ENCODE measurements around the gene AIMP2. TPM values are rescaled to one million over a fixed set of nuclear protein-coding genes. Genes with fewer than 3 reads are reported as not detected.
"Not testable (repeated sequence)": the region's sequence is repeated elsewhere in the genome, so short reads cannot be mapped to it uniquely, and the experiment has no call there.

AIMP2 gene
- 10 to 100 TPM; 15.6 to 38.1 TPM for polyA plus RNA-seq

DNA sequence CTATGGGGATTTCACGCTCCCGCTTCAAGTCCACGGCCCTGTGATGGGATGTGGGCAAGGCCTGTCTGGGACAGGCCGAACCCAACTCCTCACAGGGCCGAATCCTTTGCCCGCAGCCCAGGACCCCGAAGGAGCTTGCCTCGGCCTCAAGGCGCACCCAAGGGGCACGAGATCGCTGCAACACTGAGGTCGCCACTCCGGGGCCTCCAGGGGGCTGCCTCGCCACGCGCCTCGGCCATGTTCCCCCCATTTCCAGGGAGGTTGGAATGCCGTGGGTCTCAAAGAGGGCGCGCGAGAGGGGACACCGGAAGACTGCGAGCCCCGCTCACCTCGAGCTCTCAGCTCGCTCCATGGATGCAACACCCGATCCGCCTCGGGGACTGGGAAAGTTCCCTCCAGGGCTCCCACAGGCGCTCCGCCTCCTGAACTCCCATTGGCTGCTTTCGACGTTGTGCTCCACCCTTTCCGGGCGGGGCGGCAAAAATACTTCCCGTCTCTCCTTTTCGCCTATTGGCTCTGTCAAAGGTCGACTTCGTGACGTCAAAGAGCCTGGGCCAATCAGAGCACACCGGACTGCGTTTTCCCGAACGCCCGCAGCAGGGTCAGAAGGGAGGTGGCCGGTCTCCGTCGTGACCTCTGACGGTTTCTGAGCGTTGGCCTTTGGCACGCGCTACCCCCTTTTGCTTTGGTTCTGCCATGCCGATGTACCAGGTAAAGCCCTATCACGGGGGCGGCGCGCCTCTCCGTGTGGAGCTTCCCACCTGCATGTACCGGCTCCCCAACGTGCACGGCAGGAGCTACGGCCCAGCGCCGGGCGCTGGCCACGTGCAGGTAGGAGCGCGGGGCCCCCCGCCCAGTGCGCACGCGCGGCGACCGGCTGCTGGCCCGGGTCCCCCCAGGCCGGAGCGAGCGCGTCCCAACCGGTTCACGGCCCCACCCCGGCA lies at the start of gene AIMP2, which contains the start of gene PMS2:
TSS of gene AIMP2 (plus strand) at position 605 of the 944 bp plus-strand sequence. CDS start at position 697, 92 bp downstream.
TSS of gene PMS2 (minus strand) at position 382 of the 944 bp plus-strand sequence. CDS start at position 352, 30 bp downstream.
- Histone ChIP-seq H3K4me3 (ENCODE audit: low read depth in 1 of 2, low read length in 2 of 2) (peak within 1 kb of the TSS; percentile 72 to 84), H3K4me1 (ENCODE audit: control insufficient read depth in 2 of 2, insufficient read depth in 2 of 2, low read length in 1 of 2) (no peaks in the 10 kb centered on the region)

GRCh38 chr7:5963205-5963604 lies 45.9 kb upstream of the AIMP2 start:
- not testable (repeated sequence) for H3K4me3 ChIP-seq (ENCODE audit: low read depth in 1 of 2, low read length in 2 of 2); H3K9me3 ChIP-seq (ENCODE audit: control insufficient read depth in 2 of 2, insufficient read depth in 1 of 2, low read depth in 1 of 2, low read length in 1 of 2); H3K27me3 ChIP-seq (ENCODE audit: control insufficient read depth in 1 of 2, insufficient read depth in 2 of 2, low read length in 2 of 2); H3K27ac ChIP-seq (ENCODE audit: low read depth in 2 of 2, low read length in 1 of 2); H3K4me1 ChIP-seq (ENCODE audit: control insufficient read depth in 2 of 2, insufficient read depth in 2 of 2, low read length in 1 of 2); H3K36me3 ChIP-seq (ENCODE audit: control insufficient read depth in 2 of 2, insufficient read depth in 2 of 2, low read length in 1 of 2)
- WGBS, 2 donors, result 44 to 61% methylated on average over 3 to 5 of the region's 13 CpGs

More for the DNA sequence above, at the start of gene AIMP2, which contains the start of gene PMS2:
- Histone ChIP-seq H3K27me3 (ENCODE audit: control insufficient read depth in 1 of 2, insufficient read depth in 2 of 2, low read length in 2 of 2) (no peaks in the 10 kb centered on the region), H3K9me3 (ENCODE audit: control insufficient read depth in 2 of 2, insufficient read depth in 1 of 2, low read depth in 1 of 2, low read length in 1 of 2) (no peaks in the 10 kb centered on the region), H3K27ac (ENCODE audit: low read depth in 2 of 2, low read length in 1 of 2) (peak within 1 kb of the TSS; percentile 96 to 97), H3K36me3 (ENCODE audit: control insufficient read depth in 2 of 2, insufficient read depth in 2 of 2, low read length in 1 of 2) (no peaks in the 10 kb centered on the region)
- 0 to 1% methylated on average over 82 to 84 of the region's 84 CpGs for WGBS, 2 donors

DNA sequence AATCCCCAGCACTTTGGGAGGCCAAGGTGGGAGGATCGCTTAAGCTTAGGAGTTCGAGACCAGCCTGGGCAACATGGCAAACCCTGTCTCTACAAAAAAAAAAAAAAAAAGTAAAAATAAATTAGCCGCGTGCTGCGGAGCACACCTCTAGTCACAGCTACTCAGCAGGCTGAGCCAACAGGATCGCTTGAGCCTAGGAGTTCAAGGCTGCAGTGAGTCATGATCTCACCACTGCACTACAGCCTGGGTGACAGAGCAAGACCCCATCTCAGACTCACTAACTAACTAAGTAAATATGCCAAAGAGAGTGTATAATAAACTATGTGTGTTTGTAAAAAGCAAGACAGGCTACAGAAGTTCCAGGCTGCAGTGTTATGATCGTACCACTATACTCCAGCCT lies 45.3 kb upstream of the AIMP2 start:
- H3K36me3 ChIP-seq (ENCODE audit: control insufficient read depth in 2 of 2, insufficient read depth in 2 of 2, low read length in 1 of 2); H3K27me3 ChIP-seq (ENCODE audit: control insufficient read depth in 1 of 2, insufficient read depth in 2 of 2, low read length in 2 of 2); H3K4me1 ChIP-seq (ENCODE audit: control insufficient read depth in 2 of 2, insufficient read depth in 2 of 2, low read length in 1 of 2); H3K27ac ChIP-seq (ENCODE audit: low read depth in 2 of 2, low read length in 1 of 2); H3K9me3 ChIP-seq (ENCODE audit: control insufficient read depth in 2 of 2, insufficient read depth in 1 of 2, low read depth in 1 of 2, low read length in 1 of 2); H3K4me3 ChIP-seq (ENCODE audit: low read depth in 1 of 2, low read length in 2 of 2): not testable (repeated sequence)
- 87 to 97% methylated on average over 4 of the region's 7 CpGs for WGBS, 2 donors

DNA sequence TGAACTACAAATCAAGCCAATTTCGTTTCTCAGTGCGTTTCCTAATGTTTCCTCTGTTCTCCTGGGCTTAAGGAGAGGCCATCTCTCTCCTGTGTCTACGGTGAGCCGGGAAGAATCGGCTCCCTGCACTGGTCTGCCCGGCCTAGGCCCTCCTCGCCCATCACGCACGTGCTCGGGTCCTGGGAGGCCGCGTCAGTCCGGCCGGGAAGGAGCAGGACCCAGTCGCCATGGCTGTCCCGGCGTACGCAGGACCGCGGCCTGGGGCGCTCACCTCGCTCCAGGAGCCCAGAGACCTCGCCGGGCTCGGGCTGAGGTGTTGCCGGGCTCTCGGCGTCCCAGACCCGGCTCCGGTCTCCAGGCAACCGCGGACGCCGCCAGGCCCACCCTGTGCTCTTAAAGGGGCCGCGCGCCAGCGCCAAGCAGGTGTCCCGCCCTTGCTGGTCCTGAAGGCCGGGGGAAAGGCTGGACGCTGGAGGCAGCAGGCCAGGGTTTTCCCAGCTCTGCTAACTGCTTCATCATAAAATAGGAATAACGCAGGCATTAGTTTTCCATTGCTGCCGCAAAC lies 38.6 kb upstream of the AIMP2 start, which contains the start of gene RSPH10B:
TSS of gene RSPH10B (minus strand) at position 343 of the 565 bp plus-strand sequence. CDS start 3,573 bp downstream, outside the sequence.
- not testable (repeated sequence) for H3K27ac ChIP-seq (ENCODE audit: low read depth in 2 of 2, low read length in 1 of 2); H3K36me3 ChIP-seq (ENCODE audit: control insufficient read depth in 2 of 2, insufficient read depth in 2 of 2, low read length in 1 of 2); H3K9me3 ChIP-seq (ENCODE audit: control insufficient read depth in 2 of 2, insufficient read depth in 1 of 2, low read depth in 1 of 2, low read length in 1 of 2); H3K4me1 ChIP-seq (ENCODE audit: control insufficient read depth in 2 of 2, insufficient read depth in 2 of 2, low read length in 1 of 2); H3K4me3 ChIP-seq (ENCODE audit: low read depth in 1 of 2, low read length in 2 of 2); H3K27me3 ChIP-seq (ENCODE audit: control insufficient read depth in 1 of 2, insufficient read depth in 2 of 2, low read length in 2 of 2)
- 13 to 16% methylated on average over 15 to 26 of the region's 43 CpGs for whole genome bisulfite sequencing, 2 donors

DNA sequence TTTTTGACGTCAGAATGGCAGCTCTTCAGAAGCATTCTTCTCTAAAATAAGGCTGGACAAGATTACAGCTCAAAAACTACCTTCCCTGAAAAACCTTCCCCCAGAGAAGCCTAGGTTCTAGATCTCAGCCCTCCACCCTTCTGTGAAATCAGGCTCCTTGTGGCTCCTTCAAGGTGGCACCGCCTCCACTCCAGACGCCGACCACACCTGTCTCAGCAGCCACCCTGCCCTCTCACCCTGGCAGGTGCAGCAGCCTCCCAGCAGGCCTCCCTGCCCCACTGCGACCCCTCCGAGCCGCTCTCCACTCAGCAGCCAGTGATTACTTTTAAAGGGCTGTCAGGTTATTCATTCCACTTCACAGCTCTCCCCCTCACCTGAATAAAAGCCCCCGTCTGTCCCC lies 35.5 kb upstream of the AIMP2 start:
- H3K4me1 ChIP-seq (ENCODE audit: control insufficient read depth in 2 of 2, insufficient read depth in 2 of 2, low read length in 1 of 2); H3K27ac ChIP-seq (ENCODE audit: low read depth in 2 of 2, low read length in 1 of 2); H3K4me3 ChIP-seq (ENCODE audit: low read depth in 1 of 2, low read length in 2 of 2); H3K27me3 ChIP-seq (ENCODE audit: control insufficient read depth in 1 of 2, insufficient read depth in 2 of 2, low read length in 2 of 2); H3K9me3 ChIP-seq (ENCODE audit: control insufficient read depth in 2 of 2, insufficient read depth in 1 of 2, low read depth in 1 of 2, low read length in 1 of 2); H3K36me3 ChIP-seq (ENCODE audit: control insufficient read depth in 2 of 2, insufficient read depth in 2 of 2, low read length in 1 of 2): not testable (repeated sequence)
- WGBS, 2 donors, result no CpG with 5 or more reads among the region's 8 CpGs

GRCh38 chr7:5979680-5980314 lies 29.3 kb upstream of the AIMP2 start:
- not testable (repeated sequence) for H3K4me3 ChIP-seq (ENCODE audit: low read depth in 1 of 2, low read length in 2 of 2); H3K4me1 ChIP-seq (ENCODE audit: control insufficient read depth in 2 of 2, insufficient read depth in 2 of 2, low read length in 1 of 2); H3K27me3 ChIP-seq (ENCODE audit: control insufficient read depth in 1 of 2, insufficient read depth in 2 of 2, low read length in 2 of 2); H3K27ac ChIP-seq (ENCODE audit: low read depth in 2 of 2, low read length in 1 of 2); H3K36me3 ChIP-seq (ENCODE audit: control insufficient read depth in 2 of 2, insufficient read depth in 2 of 2, low read length in 1 of 2); H3K9me3 ChIP-seq (ENCODE audit: control insufficient read depth in 2 of 2, insufficient read depth in 1 of 2, low read depth in 1 of 2, low read length in 1 of 2)
- WGBS, 2 donors, result 89 to 92% methylated on average over 1 of the region's 12 CpGs

GRCh38 chr7:5987061-5987460 lies 22.0 kb upstream of the AIMP2 start:
- H3K4me1 ChIP-seq (ENCODE audit: control insufficient read depth in 2 of 2, insufficient read depth in 2 of 2, low read length in 1 of 2); H3K27me3 ChIP-seq (ENCODE audit: control insufficient read depth in 1 of 2, insufficient read depth in 2 of 2, low read length in 2 of 2); H3K9me3 ChIP-seq (ENCODE audit: control insufficient read depth in 2 of 2, insufficient read depth in 1 of 2, low read depth in 1 of 2, low read length in 1 of 2); H3K4me3 ChIP-seq (ENCODE audit: low read depth in 1 of 2, low read length in 2 of 2); H3K36me3 ChIP-seq (ENCODE audit: control insufficient read depth in 2 of 2, insufficient read depth in 2 of 2, low read length in 1 of 2); H3K27ac ChIP-seq (ENCODE audit: low read depth in 2 of 2, low read length in 1 of 2): not testable (repeated sequence)
- WGBS, 2 donors, result 92 to 93% methylated on average over 15 of the region's 15 CpGs

GRCh38 chr7:5997210-5997808 lies 11.8 kb upstream of the AIMP2 start:
- Histone ChIP-seq H3K4me3 (ENCODE audit: low read depth in 1 of 2, low read length in 2 of 2) (no peak overlapping the region), H3K9me3 (ENCODE audit: control insufficient read depth in 2 of 2, insufficient read depth in 1 of 2, low read depth in 1 of 2, low read length in 1 of 2) (no peaks in the 10 kb centered on the region), H3K27ac (ENCODE audit: low read depth in 2 of 2, low read length in 1 of 2) (no peak overlapping the region), H3K4me1 (ENCODE audit: control insufficient read depth in 2 of 2, insufficient read depth in 2 of 2, low read length in 1 of 2) (no peaks in the 10 kb centered on the region), H3K27me3 (ENCODE audit: control insufficient read depth in 1 of 2, insufficient read depth in 2 of 2, low read length in 2 of 2) (no peaks in the 10 kb centered on the region), H3K36me3 (ENCODE audit: control insufficient read depth in 2 of 2, insufficient read depth in 2 of 2, low read length in 1 of 2) (peaks cover 0 to under 1% of the 10 kb centered on the region in 2 donors)
- WGBS, 2 donors, result 53 to 59% methylated on average over 10 of the region's 10 CpGs

GRCh38 chr7:6007386-6007785 lies 1.7 kb upstream of the AIMP2 start:
- no peaks in the 10 kb centered on the region for H3K27me3 ChIP-seq (ENCODE audit: control insufficient read depth in 1 of 2, insufficient read depth in 2 of 2, low read length in 2 of 2)
- H3K9me3 ChIP-seq (ENCODE audit: control insufficient read depth in 2 of 2, insufficient read depth in 1 of 2, low read depth in 1 of 2, low read length in 1 of 2), result no peaks in the 10 kb centered on the region
- 58 to 83% methylated on average over 4 of the region's 4 CpGs for WGBS, 2 donors
- H3K36me3 ChIP-seq (ENCODE audit: control insufficient read depth in 2 of 2, insufficient read depth in 2 of 2, low read length in 1 of 2), result peaks cover 0 to under 1% of the 10 kb centered on the region in 2 donors
- no peaks in the 10 kb centered on the region for H3K4me1 ChIP-seq (ENCODE audit: control insufficient read depth in 2 of 2, insufficient read depth in 2 of 2, low read length in 1 of 2)
- H3K27ac ChIP-seq (ENCODE audit: low read depth in 2 of 2, low read length in 1 of 2), result no peak overlapping the region
- H3K4me3 ChIP-seq (ENCODE audit: low read depth in 1 of 2, low read length in 2 of 2), result no peak overlapping the region

Measured in esophagus (tissue), 2 donors.